Esophagus mucosa (tissue), 1 donor: ENCODE results near the gene AMBP. TPM values are rescaled to one million over a fixed set of nuclear protein-coding genes. Genes with fewer than 3 reads are reported as not detected.

Source experiments
- ATAC-seq: fragments of 200-7000 bp; cut with Tn5 transposase; one replicate; pipeline ENCODE4 v1.9.1; 2020
- total RNA-seq: library from RNA; stranded (reverse); gene quantifications from one replicate; pipeline ENCODE4 v1.2.4, GENCODE V29; 2023
- donor health status: DM: yes; HTN: yes; CAD: no.

AMBP gene
- 0.44 TPM for total RNA-seq

- no peak for ATAC-seq
Observed at GRCh38 chr9:114078021-114078780, at the start of gene AMBP. Gene AMBP (minus strand): TSS chr9:114078300. CDS start chr9:114078209, 91 bp downstream.

GRCh38 chr9:114126247-114127060, 48.4 kb upstream of the AMBP start:
- no peak for ATAC-seq

GRCh38 chr9:114125476-114126013, 47.4 kb upstream of the AMBP start:
- ATAC-seq, result no peak

GRCh38 chr9:114124666-114125475, 46.8 kb upstream of the AMBP start:
- ATAC-seq, result no peak

- no peak for ATAC-seq
Observed at GRCh38 chr9:114124138-114124537, 46.0 kb upstream of the AMBP start.

- no peak for ATAC-seq
Observed at GRCh38 chr9:114123031-114123977, 45.2 kb upstream of the AMBP start.

- no peak for ATAC-seq
Observed at GRCh38 chr9:114122136-114123027, 44.3 kb upstream of the AMBP start.

- ATAC-seq, result no peak
Observed at GRCh38 chr9:114121227-114122135, 43.4 kb upstream of the AMBP start.

GRCh38 chr9:114120192-114121014, 42.3 kb upstream of the AMBP start:
- no peak for ATAC-seq

- no peak for ATAC-seq
Observed at GRCh38 chr9:114119242-114120191, 41.4 kb upstream of the AMBP start.

- ATAC-seq, result no peak
Observed at GRCh38 chr9:114117996-114118830, 40.1 kb upstream of the AMBP start.

GRCh38 chr9:114117614-114117995, 39.5 kb upstream of the AMBP start:
- no peak for ATAC-seq

GRCh38 chr9:114116126-114116747, 38.1 kb upstream of the AMBP start:
- no peak for ATAC-seq

- no peak for ATAC-seq
Observed at GRCh38 chr9:114115654-114116125, 37.6 kb upstream of the AMBP start.

GRCh38 chr9:114114364-114114763, 36.3 kb upstream of the AMBP start:
- ATAC-seq, result no peak
